IMR-90 (cell line): ENCODE data around the gene RHOG. TPM values are rescaled to one million over a fixed set of nuclear protein-coding genes. Genes with fewer than 3 reads are reported as not detected.
"Not testable (repeated sequence)": the region's sequence is repeated elsewhere in the genome, so short reads cannot be mapped to it uniquely, and the experiment has no call there.

Source experiments
- ATAC-seq: fragments of 200-7000 bp; cut with Tn5 transposase; 2 replicates; pipeline ENCODE4 v1.9.1; 2020; ENCODE audit warnings: low read depth, mild to moderate bottlenecking, moderate library complexity
- BruUV-seq: library from RNA; stranded (reverse); fragments of 400-500 nt; replicated peaks from 2 replicates; lab custom pipeline; 2021; lab: Mats Ljungman, UMichigan
- CTCF ChIA-PET: fragments of 300-600 bp; formaldehyde crosslinking; extraction: SDS; loops from one replicate; lab custom pipeline; 2021; ENCODE audit warnings: antibody characterized with exemption; lab: Yijun Ruan, JAX
- POLR2A ChIA-PET: fragments of 300-600 bp; sonication (Branson Sonifier 250); formaldehyde crosslinking; loops from one replicate; lab custom pipeline; 2022; ENCODE audit warnings: antibody characterized with exemption; ENCODE audit not compliant: unreplicated experiment; lab: Charles Lee
- DNase-seq: peaks from one replicate; pipeline ENCODE4 v3.0.0; 2013
- H2AFZ ChIP-seq: replicated peaks from 2 replicates; pipeline ENCODE3; 2013; ENCODE audit warnings: low read length, mild to moderate bottlenecking; ENCODE audit not compliant: poor library complexity
- H2AK5ac ChIP-seq: 2 replicates; pipeline ENCODE4 v1.6.1; 2013; ENCODE audit warnings: low read depth, low read length, inconsistent platforms
- H2AK9ac ChIP-seq: replicated peaks from 2 replicates; pipeline ENCODE3; 2013; ENCODE audit warnings: mild to moderate bottlenecking, low read depth, low read length, moderate library complexity; ENCODE audit not compliant: poor library complexity
- H2BK120ac ChIP-seq: 2 replicates; pipeline ENCODE4 v1.6.1; 2013; ENCODE audit warnings: low read depth, low read length, inconsistent platforms
- H2BK15ac ChIP-seq: 3 replicates; pipeline ENCODE4 v1.6.1; 2013; ENCODE audit warnings: low read depth, low read length, inconsistent platforms
- H2BK20ac ChIP-seq: 2 replicates; pipeline ENCODE4 v1.6.1; 2013; ENCODE audit warnings: low read depth, mild to moderate bottlenecking, inconsistent platforms, low read length, moderate library complexity
- H2BK5ac ChIP-seq: 2 replicates; pipeline ENCODE4 v1.6.1; 2013; ENCODE audit warnings: mild to moderate bottlenecking, low read depth, low read length, inconsistent platforms; ENCODE audit not compliant: poor library complexity, severe bottlenecking
- H3K14ac ChIP-seq: replicated peaks from 2 replicates; pipeline ENCODE4 v1.6.1; 2013; ENCODE audit warnings: low read depth, low read length, inconsistent platforms
- H3K18ac ChIP-seq: 2 replicates; pipeline ENCODE4 v1.6.1; 2013; ENCODE audit warnings: low read depth, low read length, control low read depth
- H3K23ac ChIP-seq: 2 replicates; pipeline ENCODE4 v1.6.1; 2013; ENCODE audit warnings: low read depth, low read length, inconsistent platforms
- H3K27ac ChIP-seq: 2 replicates; pipeline ENCODE4 v1.5.1; 2013; ENCODE audit warnings: mild to moderate bottlenecking, control low read depth, low read length; ENCODE audit not compliant: insufficient read depth
- H3K27me3 ChIP-seq: 2 replicates; pipeline ENCODE4 v1.6.1; 2013; ENCODE audit warnings: low read length; ENCODE audit not compliant: control insufficient read depth, insufficient read depth
- H3K36me3 ChIP-seq: 2 replicates; pipeline ENCODE4 v1.6.1; 2013; ENCODE audit warnings: low read length, mixed read lengths; ENCODE audit not compliant: control insufficient read depth, insufficient read depth
- H3K4ac ChIP-seq: 2 replicates; pipeline ENCODE4 v1.6.1; 2013; ENCODE audit warnings: low read depth, low read length, inconsistent platforms
- H3K4me1 ChIP-seq: 2 replicates; pipeline ENCODE4 v1.6.1; 2013; ENCODE audit warnings: low read length, mixed read lengths; ENCODE audit not compliant: control insufficient read depth, insufficient read depth
- H3K4me2 ChIP-seq: 2 replicates; pipeline ENCODE4 v1.6.1; 2013; ENCODE audit warnings: low read depth, mild to moderate bottlenecking, control low read depth, low read length, moderate library complexity
- H3K4me3 ChIP-seq: 2 replicates; pipeline ENCODE4 v1.5.1; 2013; ENCODE audit warnings: low read depth, mild to moderate bottlenecking, control low read depth, low read length, moderate library complexity; ENCODE audit not compliant: insufficient read depth
- H3K56ac ChIP-seq: 2 replicates; pipeline ENCODE4 v1.6.1; 2013; ENCODE audit warnings: low read length, inconsistent platforms; ENCODE audit not compliant: insufficient read depth; ENCODE audit errors: extremely low read depth
- H3K79me1 ChIP-seq, 2 experiments: 2 replicates each; pipeline ENCODE4 v1.6.1; 2013; ENCODE audit warnings: low read length in 2 of 2, inconsistent platforms in 1 of 2, low read depth in 1 of 2
- H3K9ac ChIP-seq: 2 replicates; pipeline ENCODE4 v1.6.1; 2013; ENCODE audit warnings: low read depth, low read length, control low read depth
- H3K9me1 ChIP-seq: 2 replicates; pipeline ENCODE4 v1.6.1; 2013; ENCODE audit warnings: low read length, inconsistent platforms; ENCODE audit not compliant: insufficient read depth
- H3K9me3 ChIP-seq: 2 replicates; pipeline ENCODE4 v1.6.1; 2013; ENCODE audit warnings: low read length; ENCODE audit not compliant: control insufficient read depth, insufficient read depth
- H4K20me1 ChIP-seq: 2 replicates; pipeline ENCODE4 v1.6.1; 2013; ENCODE audit warnings: low read length, inconsistent platforms; ENCODE audit not compliant: insufficient read depth
- H4K5ac ChIP-seq: 2 replicates; pipeline ENCODE4 v1.6.1; 2013; ENCODE audit warnings: mild to moderate bottlenecking, low read depth, low read length, control low read depth
- H4K8ac ChIP-seq, 2 experiments: 2 replicates each; pipeline ENCODE4 v1.6.1; 2013; ENCODE audit warnings: low read depth in 2 of 2, low read length in 2 of 2, control low read depth in 1 of 2, inconsistent platforms in 1 of 2
- H4K91ac ChIP-seq: 2 replicates; pipeline ENCODE4 v1.6.1; 2013; ENCODE audit warnings: low read depth, low read length, inconsistent platforms; ENCODE audit not compliant: insufficient read depth
- WGBS, 2 experiments: methylation state at CpG; one replicate each; pipeline versions ENCODE4 v1.1.5 to v1.1.7; 2013; ENCODE audit warnings: missing lambda C conversion rate in 2 of 2; ENCODE audit not compliant: insufficient read length in 1 of 2; ENCODE audit errors: extremely low coverage in 2 of 2; 5-methylcytosine and 5-hydroxymethylcytosine counted together
- dilution Hi-C: fragments of 300-500 bp; cut with HindIII; formaldehyde crosslinking; loops from one replicate; pipeline ENCODE4 v1.14.3; 2018; ENCODE audit warnings: low sequenced_read_pairs; ENCODE audit not compliant: unreplicated experiment
- in situ Hi-C: fragments of 300-500 bp; cut with MboI; formaldehyde crosslinking; loops from 3 replicates; pipeline ENCODE4 v1.14.3; 2019; ENCODE audit warnings: low sequenced_read_pairs, inconsistent platforms, mixed read lengths
- intact Hi-C: fragments of 100-400 bp; cut with micrococcal nuclease; formaldehyde crosslinking; loops from 2 replicates; pipeline ENCODE4 v1.10.0; 2022
- polyA plus RNA-seq, 3 experiments: library from polyadenylated mRNA; depleted of rRNA; stranded (reverse); fragments of >200 nt; gene quantifications; 2 replicates each; pipeline ENCODE4 v1.2.3, GENCODE V29; 2012; ENCODE audit warnings: low replicate concordance in 1 of 3
- total RNA-seq: library from RNA; depleted of rRNA; stranded (reverse); fragments of >200 nt; gene quantifications from 2 replicates; pipeline ENCODE4 v1.2.3, GENCODE V29; 2012

RHOG gene
- total and polyA plus RNA-seq, 2 of the 4 experiments (the other 2 are of a cell fraction): 16.3 to 114 TPM

- H3K23ac ChIP-seq, POLR2A ChIA-PET: not testable (repeated sequence)
These were observed 25.9 kb downstream of the RHOG start for GRCh38 chr11:3814832-3815231.

More at GRCh38 chr11:3814832-3815231, 25.9 kb downstream of the RHOG start:
- H3K79me1 ChIP-seq, H2AK9ac ChIP-seq, H3K27ac ChIP-seq, H4K20me1 ChIP-seq, dilution Hi-C loops, H3K9me1 ChIP-seq, H3K36me3 ChIP-seq, H2BK20ac ChIP-seq, H2BK5ac ChIP-seq, H2AFZ ChIP-seq, DNase-seq, BruUV-seq, ATAC-seq, H3K9me3 ChIP-seq, H3K4ac ChIP-seq, H3K27me3 ChIP-seq, H2BK120ac ChIP-seq, H3K14ac ChIP-seq, in situ Hi-C loops, intact Hi-C loops, H2BK15ac ChIP-seq, H3K4me3 ChIP-seq, H3K18ac ChIP-seq, H3K4me2 ChIP-seq, H4K91ac ChIP-seq, H3K9ac ChIP-seq, H4K5ac ChIP-seq, H3K56ac ChIP-seq, H3K4me1 ChIP-seq, H2AK5ac ChIP-seq, H4K8ac ChIP-seq: not testable (repeated sequence)
- WGBS, 2 experiments: 100% methylated on average over 2 of the region's 5 CpGs; no CpG with 5 or more reads in 1 of the 2 experiments
- CTCF ChIA-PET: interaction anchor here (1.8 kb wide), 1 partner anchor 33 kb away, joined by 3 read pairs; no protein-coding TSS in a partner anchor
